ENCODE results near the gene ABCA1. TPM values are rescaled to one million over a fixed set of nuclear protein-coding genes. Genes with fewer than 3 reads are reported as not detected.
A peak's percentile ranks its signal among the peaks of the same experiment; 100 is the strongest.

ABCA1 gene
- total RNA-seq, 2 donors from 2014 or later = 21.6 to 34.8 TPM

GRCh38 chr9:104826911-104827310, 101.0 kb downstream of the ABCA1 start:
- Mint-ChIP-seq H3K4me1 (peaks cover 5% of the 10 kb centered on the region), H3K27me3 (ENCODE audit: insufficient read depth) (no peaks in the 10 kb centered on the region), H3K4me3 (no peak overlapping the region), H3K9me3 (no peaks in the 10 kb centered on the region), H3K27ac (no peak overlapping the region), H3K36me3 (ENCODE audit: low read depth) (peaks cover 85% of the 10 kb centered on the region)
- Histone ChIP-seq H3K36me3 (ENCODE audit: control insufficient read depth, insufficient read depth, low read length) (peaks cover 99% of the 10 kb centered on the region), H3K9me3 (ENCODE audit: control insufficient read depth, low read length) (no peaks in the 10 kb centered on the region), H3K9ac (ENCODE audit: extremely low read depth, low read length, poor library complexity, severe bottlenecking) (no peak overlapping the region), H3K4me1 (ENCODE audit: control insufficient read depth, insufficient read depth, low read length) (no peaks in the 10 kb centered on the region), H3K4me3 (ENCODE audit: low read length) (no peak overlapping the region), H3K27ac (ENCODE audit: low read depth, low read length) (no peak overlapping the region), H3K27me3 (ENCODE audit: control insufficient read depth, insufficient read depth, low read length, poor library complexity, severe bottlenecking) (no peaks in the 10 kb centered on the region)
- TF ChIP-seq, protein P1, sequence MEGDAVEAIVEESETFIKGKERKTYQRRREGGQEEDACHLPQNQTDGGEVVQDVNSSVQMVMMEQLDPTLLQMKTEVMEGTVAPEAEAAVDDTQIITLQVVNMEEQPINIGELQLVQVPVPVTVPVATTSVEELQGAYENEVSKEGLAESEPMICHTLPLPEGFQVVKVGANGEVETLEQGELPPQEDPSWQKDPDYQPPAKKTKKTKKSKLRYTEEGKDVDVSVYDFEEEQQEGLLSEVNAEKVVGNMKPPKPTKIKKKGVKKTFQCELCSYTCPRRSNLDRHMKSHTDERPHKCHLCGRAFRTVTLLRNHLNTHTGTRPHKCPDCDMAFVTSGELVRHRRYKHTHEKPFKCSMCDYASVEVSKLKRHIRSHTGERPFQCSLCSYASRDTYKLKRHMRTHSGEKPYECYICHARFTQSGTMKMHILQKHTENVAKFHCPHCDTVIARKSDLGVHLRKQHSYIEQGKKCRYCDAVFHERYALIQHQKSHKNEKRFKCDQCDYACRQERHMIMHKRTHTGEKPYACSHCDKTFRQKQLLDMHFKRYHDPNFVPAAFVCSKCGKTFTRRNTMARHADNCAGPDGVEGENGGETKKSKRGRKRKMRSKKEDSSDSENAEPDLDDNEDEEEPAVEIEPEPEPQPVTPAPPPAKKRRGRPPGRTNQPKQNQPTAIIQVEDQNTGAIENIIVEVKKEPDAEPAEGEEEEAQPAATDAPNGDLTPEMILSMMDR (conservative IDR thresholded peaks at IDR 0.05) = no peak
- WGBS, 2 experiments (ENCODE audit: insufficient coverage in 1 of 2, insufficient read length in 1 of 2) = 92 to 95% methylated on average over 7 of the region's 7 CpGs
- peak; percentile 25 for DNase-seq

DNA sequence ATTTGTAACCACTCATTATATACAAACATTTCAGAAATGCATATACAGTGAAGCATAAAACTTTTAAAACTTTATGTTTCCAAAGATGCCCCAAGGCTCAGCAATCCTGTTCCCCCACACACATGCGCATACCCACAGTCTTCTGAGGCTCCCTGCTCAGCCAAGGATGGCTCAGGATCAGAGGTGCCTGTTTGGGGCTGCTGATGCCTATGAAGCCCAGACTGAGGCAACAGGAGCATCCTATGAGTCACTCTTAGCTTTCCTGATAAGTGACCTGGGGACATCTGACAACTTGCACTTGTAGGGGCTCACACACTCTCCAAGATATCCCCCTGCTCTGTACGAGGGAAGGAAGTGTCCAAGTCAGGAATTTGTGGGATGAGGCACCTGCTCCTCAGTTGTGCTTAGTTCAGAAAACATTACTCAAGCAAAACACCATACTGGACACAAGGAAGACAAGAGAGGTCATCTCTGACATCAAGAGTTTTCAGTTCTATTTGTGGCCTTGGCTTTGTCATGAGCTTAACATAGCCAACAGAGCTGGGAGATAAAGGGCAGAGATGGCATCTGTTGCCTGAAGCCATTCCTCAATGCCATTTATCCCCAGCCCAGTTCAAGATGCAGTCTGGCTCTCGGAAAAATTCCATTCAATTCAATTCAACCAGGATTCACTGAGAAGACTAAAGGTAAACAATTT, 101.7 kb downstream of the ABCA1 start:
- Mint-ChIP-seq H3K27me3 (ENCODE audit: insufficient read depth) (no peaks in the 10 kb centered on the region), H3K4me1 (peaks cover 5% of the 10 kb centered on the region), H3K4me3 (no peak overlapping the region), H3K36me3 (ENCODE audit: low read depth) (peaks cover 82% of the 10 kb centered on the region), H3K9me3 (no peaks in the 10 kb centered on the region), H3K27ac (no peak overlapping the region)
- no peak overlapping the region for H3K9ac ChIP-seq (ENCODE audit: extremely low read depth, low read length, poor library complexity, severe bottlenecking)
- no peaks in the 10 kb centered on the region for H3K4me1 ChIP-seq (ENCODE audit: control insufficient read depth, insufficient read depth, low read length)
- H3K27ac ChIP-seq (ENCODE audit: low read depth, low read length) = no peak overlapping the region
- no peaks in the 10 kb centered on the region for H3K27me3 ChIP-seq (ENCODE audit: control insufficient read depth, insufficient read depth, low read length, poor library complexity, severe bottlenecking)
- no peaks in the 10 kb centered on the region for H3K9me3 ChIP-seq (ENCODE audit: control insufficient read depth, low read length)
- WGBS, 2 experiments (ENCODE audit: insufficient coverage in 1 of 2, insufficient read length in 1 of 2) = 95 to 100% methylated on average over 1 to 3 of the region's 3 CpGs
- no peak overlapping the region for H3K4me3 ChIP-seq (ENCODE audit: low read length)
- H3K36me3 ChIP-seq (ENCODE audit: control insufficient read depth, insufficient read depth, low read length) = peaks cover 99% of the 10 kb centered on the region
- TF ChIP-seq, protein P1 (conservative IDR thresholded peaks at IDR 0.05) = no peak
- peak; percentile 41 for DNase-seq

GRCh38 chr9:104820336-104820735, 107.6 kb downstream of the ABCA1 start:
- no peak for DNase-seq
- Mint-ChIP-seq H3K4me1 (no peaks in the 10 kb centered on the region), H3K27ac (no peak overlapping the region), H3K27me3 (ENCODE audit: insufficient read depth) (no peaks in the 10 kb centered on the region), H3K36me3 (ENCODE audit: low read depth) (peaks cover 89% of the 10 kb centered on the region), H3K9me3 (no peaks in the 10 kb centered on the region), H3K4me3 (no peak overlapping the region)
- Histone ChIP-seq H3K27ac (ENCODE audit: low read depth, low read length) (no peak overlapping the region), H3K9me3 (ENCODE audit: control insufficient read depth, low read length) (no peaks in the 10 kb centered on the region), H3K9ac (ENCODE audit: extremely low read depth, low read length, poor library complexity, severe bottlenecking) (no peak overlapping the region), H3K27me3 (ENCODE audit: control insufficient read depth, insufficient read depth, low read length, poor library complexity, severe bottlenecking) (no peaks in the 10 kb centered on the region), H3K36me3 (ENCODE audit: control insufficient read depth, insufficient read depth, low read length) (peaks cover 98% of the 10 kb centered on the region), H3K4me3 (ENCODE audit: low read length) (no peak overlapping the region), H3K4me1 (ENCODE audit: control insufficient read depth, insufficient read depth, low read length) (no peaks in the 10 kb centered on the region)
- TF ChIP-seq, protein P1 (conservative IDR thresholded peaks at IDR 0.05) = no peak
- WGBS, 2 experiments (ENCODE audit: insufficient coverage in 1 of 2, insufficient read length in 1 of 2) = 94 to 95% methylated on average over 4 of the region's 4 CpGs
